SK-N-SH treated with all-trans-retinoic acid at 6 μM for 48 hours (cell line): Measurements from ENCODE around the gene B2M.
"Not testable (repeated sequence)": the region's sequence is repeated elsewhere in the genome, so short reads cannot be mapped to it uniquely, and the experiment has no call there.

Experiments
- ATAC-seq: fragments of 200-7000 bp; cut with Tn5 transposase; 3 replicates; pipeline ENCODE4 v1.9.1; 2020; ENCODE audit warnings: mild to moderate bottlenecking, moderate library complexity
- ARNTL ChIP-seq: fragments of 450-650 bp; formaldehyde crosslinking; IDR thresholded peaks from 2 replicates; pipeline ENCODE4 v1.5.0; 2020; ENCODE audit warnings: low read depth, mild to moderate bottlenecking, moderate library complexity, borderline replicate concordance
- CSDC2 ChIP-seq: fragments of 250-450 bp; sonication (Bioruptor Pico); IDR thresholded peaks from 2 replicates; pipeline ENCODE4 v1.5.0; 2020; ENCODE audit warnings: mild to moderate bottlenecking, moderate library complexity
- ESRRG ChIP-seq: fragments of 250-450 bp; sonication (Bioruptor Pico); IDR thresholded peaks from 2 replicates; pipeline ENCODE4 v1.6.1; 2021; ENCODE audit warnings: mild to moderate bottlenecking
- GLIS3 ChIP-seq: fragments of 250-450 bp; sonication (Bioruptor Pico); IDR thresholded peaks from 2 replicates; pipeline ENCODE4 v1.5.0; 2020; ENCODE audit warnings: mild to moderate bottlenecking, moderate library complexity
- ISL1 ChIP-seq: fragments of 250-450 bp; sonication (Bioruptor Pico); IDR thresholded peaks from 2 replicates; pipeline ENCODE4 v2.1.2; 2022; ENCODE audit warnings: mild to moderate bottlenecking, moderate library complexity
- OSR1 ChIP-seq: fragments of 250-450 bp; sonication (Bioruptor Pico); IDR thresholded peaks from 2 replicates; pipeline ENCODE4 v1.8.0; 2022; ENCODE audit warnings: moderate library complexity, mild to moderate bottlenecking, inconsistent platforms
- PPARA ChIP-seq: fragments of 250-450 bp; sonication (Bioruptor Pico); IDR thresholded peaks from 2 replicates; pipeline ENCODE4 v1.5.0; 2020; ENCODE audit warnings: mild to moderate bottlenecking, borderline replicate concordance
- RARB ChIP-seq: fragments of 250-450 bp; sonication (Bioruptor Pico); IDR thresholded peaks from 2 replicates; pipeline ENCODE4 v1.8.0; 2021; ENCODE audit warnings: mild to moderate bottlenecking, moderate library complexity
- SNAI2 ChIP-seq: fragments of 250-450 bp; sonication (Bioruptor Pico); IDR thresholded peaks from 2 replicates; pipeline ENCODE4 v1.5.0; 2020; ENCODE audit warnings: mild to moderate bottlenecking, moderate library complexity
- TCF4 ChIP-seq: fragments of 250-450 bp; sonication (Bioruptor Pico); IDR thresholded peaks from 2 replicates; pipeline ENCODE4 v1.8.0; 2021; ENCODE audit warnings: mild to moderate bottlenecking, moderate library complexity, borderline replicate concordance
- TOX ChIP-seq: fragments of 250-450 bp; sonication (Bioruptor Pico); IDR thresholded peaks from 2 replicates; pipeline ENCODE4 v1.8.0; 2021; ENCODE audit warnings: mild to moderate bottlenecking, moderate library complexity, borderline replicate concordance
- ZC3H10 ChIP-seq: fragments of 250-450 bp; sonication (Bioruptor Pico); IDR thresholded peaks from 2 replicates; pipeline ENCODE4 v1.5.1; 2021; ENCODE audit warnings: mild to moderate bottlenecking, moderate library complexity
- ZFP3 ChIP-seq: fragments of 250-450 bp; sonication (Bioruptor Pico); IDR thresholded peaks from 2 replicates; pipeline ENCODE4 v1.5.0; 2020; ENCODE audit warnings: mild to moderate bottlenecking, moderate library complexity
- ZFP30 ChIP-seq: fragments of 450-650 bp; formaldehyde crosslinking; IDR thresholded peaks from 2 replicates; pipeline ENCODE4 v1.5.0; 2022; ENCODE audit warnings: mild to moderate bottlenecking, moderate library complexity
- ZNF565 ChIP-seq: fragments of 450-650 bp; formaldehyde crosslinking; conservative IDR thresholded peaks from 2 replicates; pipeline ENCODE4 v1.5.0; 2020; ENCODE audit warnings: low read depth, mild to moderate bottlenecking, moderate library complexity
- ZNF70 ChIP-seq: fragments of 450-650 bp; formaldehyde crosslinking; IDR thresholded peaks from 2 replicates; pipeline ENCODE4 v1.5.0; 2020; ENCODE audit warnings: mild to moderate bottlenecking, moderate library complexity
- ZNF8 ChIP-seq: fragments of 450-650 bp; formaldehyde crosslinking; IDR thresholded peaks from 2 replicates; pipeline ENCODE4 v1.5.0; 2020; ENCODE audit warnings: mild to moderate bottlenecking, moderate library complexity
- TF ChIP-seq, protein P1 (sequence below): fragments of 250-450 bp; sonication (Bioruptor Pico); IDR thresholded peaks from 2 replicates; pipeline ENCODE4 v1.5.0; 2020; ENCODE audit warnings: mild to moderate bottlenecking, moderate library complexity
- TF ChIP-seq, protein P2 (sequence below): fragments of 250-450 bp; sonication (Bioruptor Pico); IDR thresholded peaks from 2 replicates; pipeline ENCODE4 v1.5.1; 2020; ENCODE audit warnings: low read depth, mild to moderate bottlenecking, moderate library complexity
- TF ChIP-seq, protein P3 (sequence below): fragments of 250-450 bp; sonication (Bioruptor Pico); IDR thresholded peaks from 2 replicates; pipeline ENCODE4 v1.8.0; 2021; ENCODE audit warnings: low read depth, mild to moderate bottlenecking, moderate library complexity, borderline replicate concordance
- TF ChIP-seq, protein P4 (sequence below): fragments of 250-450 bp; sonication (Bioruptor Pico); IDR thresholded peaks from 2 replicates; pipeline ENCODE4 v1.5.1; 2021; ENCODE audit warnings: mild to moderate bottlenecking, moderate library complexity
- TF ChIP-seq, protein P5 (sequence below): fragments of 250-450 bp; sonication (Bioruptor Pico); IDR thresholded peaks from 2 replicates; pipeline ENCODE4 v1.8.0; 2020; ENCODE audit warnings: mild to moderate bottlenecking, moderate library complexity, borderline replicate concordance

The B2M gene

DNA sequence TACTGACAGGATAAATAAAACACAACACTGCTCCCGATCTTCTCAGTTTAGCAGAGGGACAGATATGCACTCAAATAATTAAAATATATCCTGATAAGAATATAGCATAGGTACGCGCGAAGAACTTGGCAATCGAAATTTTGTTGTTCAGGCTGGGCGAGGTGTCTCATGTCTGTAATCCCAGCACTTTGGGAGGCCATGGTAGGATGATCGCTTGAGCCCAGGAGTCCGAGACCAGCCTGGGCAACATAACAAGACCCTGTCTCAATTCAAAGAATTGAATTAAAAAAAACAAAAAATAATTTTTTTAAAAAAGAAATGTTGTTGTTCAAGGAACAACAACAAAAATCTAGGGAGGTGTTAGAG lies 7.6 kb downstream of the B2M start:
- no peak for TF ChIP-seq ZC3H10 (CRISPR knock-in tag)
- no peak for TF ChIP-seq ARNTL (CRISPR knock-in tag)
- TF ChIP-seq ISL1 = no peak
- no peak for TF ChIP-seq ZFP30 (CRISPR knock-in tag)
- TF ChIP-seq PPARA (CRISPR knock-in tag) = no peak
- TF ChIP-seq, protein P1, sequence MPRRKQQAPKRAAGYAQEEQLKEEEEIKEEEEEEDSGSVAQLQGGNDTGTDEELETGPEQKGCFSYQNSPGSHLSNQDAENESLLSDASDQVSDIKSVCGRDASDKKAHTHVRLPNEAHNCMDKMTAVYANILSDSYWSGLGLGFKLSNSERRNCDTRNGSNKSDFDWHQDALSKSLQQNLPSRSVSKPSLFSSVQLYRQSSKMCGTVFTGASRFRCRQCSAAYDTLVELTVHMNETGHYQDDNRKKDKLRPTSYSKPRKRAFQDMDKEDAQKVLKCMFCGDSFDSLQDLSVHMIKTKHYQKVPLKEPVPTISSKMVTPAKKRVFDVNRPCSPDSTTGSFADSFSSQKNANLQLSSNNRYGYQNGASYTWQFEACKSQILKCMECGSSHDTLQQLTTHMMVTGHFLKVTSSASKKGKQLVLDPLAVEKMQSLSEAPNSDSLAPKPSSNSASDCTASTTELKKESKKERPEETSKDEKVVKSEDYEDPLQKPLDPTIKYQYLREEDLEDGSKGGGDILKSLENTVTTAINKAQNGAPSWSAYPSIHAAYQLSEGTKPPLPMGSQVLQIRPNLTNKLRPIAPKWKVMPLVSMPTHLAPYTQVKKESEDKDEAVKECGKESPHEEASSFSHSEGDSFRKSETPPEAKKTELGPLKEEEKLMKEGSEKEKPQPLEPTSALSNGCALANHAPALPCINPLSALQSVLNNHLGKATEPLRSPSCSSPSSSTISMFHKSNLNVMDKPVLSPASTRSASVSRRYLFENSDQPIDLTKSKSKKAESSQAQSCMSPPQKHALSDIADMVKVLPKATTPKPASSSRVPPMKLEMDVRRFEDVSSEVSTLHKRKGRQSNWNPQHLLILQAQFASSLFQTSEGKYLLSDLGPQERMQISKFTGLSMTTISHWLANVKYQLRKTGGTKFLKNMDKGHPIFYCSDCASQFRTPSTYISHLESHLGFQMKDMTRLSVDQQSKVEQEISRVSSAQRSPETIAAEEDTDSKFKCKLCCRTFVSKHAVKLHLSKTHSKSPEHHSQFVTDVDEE (CRISPR knock-in tag) = no peak
- no peak for TF ChIP-seq ZNF565
- TF ChIP-seq ESRRG (CRISPR knock-in tag) = no peak
- TF ChIP-seq, protein P2, sequence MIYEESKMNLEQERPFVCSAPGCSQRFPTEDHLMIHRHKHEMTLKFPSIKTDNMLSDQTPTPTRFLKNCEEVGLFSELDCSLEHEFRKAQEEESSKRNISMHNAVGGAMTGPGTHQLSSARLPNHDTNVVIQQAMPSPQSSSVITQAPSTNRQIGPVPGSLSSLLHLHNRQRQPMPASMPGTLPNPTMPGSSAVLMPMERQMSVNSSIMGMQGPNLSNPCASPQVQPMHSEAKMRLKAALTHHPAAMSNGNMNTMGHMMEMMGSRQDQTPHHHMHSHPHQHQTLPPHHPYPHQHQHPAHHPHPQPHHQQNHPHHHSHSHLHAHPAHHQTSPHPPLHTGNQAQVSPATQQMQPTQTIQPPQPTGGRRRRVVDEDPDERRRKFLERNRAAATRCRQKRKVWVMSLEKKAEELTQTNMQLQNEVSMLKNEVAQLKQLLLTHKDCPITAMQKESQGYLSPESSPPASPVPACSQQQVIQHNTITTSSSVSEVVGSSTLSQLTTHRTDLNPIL (CRISPR knock-in tag) = no peak
- TF ChIP-seq, protein P3, sequence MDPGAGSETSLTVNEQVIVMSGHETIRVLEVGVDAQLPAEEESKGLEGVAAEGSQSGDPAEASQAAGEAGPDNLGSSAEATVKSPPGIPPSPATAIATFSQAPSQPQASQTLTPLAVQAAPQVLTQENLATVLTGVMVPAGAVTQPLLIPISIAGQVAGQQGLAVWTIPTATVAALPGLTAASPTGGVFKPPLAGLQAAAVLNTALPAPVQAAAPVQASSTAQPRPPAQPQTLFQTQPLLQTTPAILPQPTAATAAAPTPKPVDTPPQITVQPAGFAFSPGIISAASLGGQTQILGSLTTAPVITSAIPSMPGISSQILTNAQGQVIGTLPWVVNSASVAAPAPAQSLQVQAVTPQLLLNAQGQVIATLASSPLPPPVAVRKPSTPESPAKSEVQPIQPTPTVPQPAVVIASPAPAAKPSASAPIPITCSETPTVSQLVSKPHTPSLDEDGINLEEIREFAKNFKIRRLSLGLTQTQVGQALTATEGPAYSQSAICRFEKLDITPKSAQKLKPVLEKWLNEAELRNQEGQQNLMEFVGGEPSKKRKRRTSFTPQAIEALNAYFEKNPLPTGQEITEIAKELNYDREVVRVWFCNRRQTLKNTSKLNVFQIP = no peak
- TF ChIP-seq GLIS3 (CRISPR knock-in tag) = no peak
- TF ChIP-seq TOX (CRISPR knock-in tag) = no peak
- no peak for TF ChIP-seq ZNF70 (CRISPR knock-in tag)
- TF ChIP-seq SNAI2 (CRISPR knock-in tag) = no peak
- TF ChIP-seq CSDC2 (CRISPR knock-in tag) = no peak
- TF ChIP-seq, protein P4, sequence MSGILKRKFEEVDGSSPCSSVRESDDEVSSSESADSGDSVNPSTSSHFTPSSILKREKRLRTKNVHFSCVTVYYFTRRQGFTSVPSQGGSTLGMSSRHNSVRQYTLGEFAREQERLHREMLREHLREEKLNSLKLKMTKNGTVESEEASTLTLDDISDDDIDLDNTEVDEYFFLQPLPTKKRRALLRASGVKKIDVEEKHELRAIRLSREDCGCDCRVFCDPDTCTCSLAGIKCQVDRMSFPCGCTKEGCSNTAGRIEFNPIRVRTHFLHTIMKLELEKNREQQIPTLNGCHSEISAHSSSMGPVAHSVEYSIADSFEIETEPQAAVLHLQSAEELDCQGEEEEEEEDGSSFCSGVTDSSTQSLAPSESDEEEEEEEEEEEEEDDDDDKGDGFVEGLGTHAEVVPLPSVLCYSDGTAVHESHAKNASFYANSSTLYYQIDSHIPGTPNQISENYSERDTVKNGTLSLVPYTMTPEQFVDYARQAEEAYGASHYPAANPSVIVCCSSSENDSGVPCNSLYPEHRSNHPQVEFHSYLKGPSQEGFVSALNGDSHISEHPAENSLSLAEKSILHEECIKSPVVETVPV (CRISPR knock-in tag) = no peak
- no peak for TF ChIP-seq TCF4
- no peak for TF ChIP-seq ZFP3 (CRISPR knock-in tag)
- no peak for TF ChIP-seq OSR1 (CRISPR knock-in tag)
- no peak for TF ChIP-seq RARB
- ATAC-seq = no peak

DNA sequence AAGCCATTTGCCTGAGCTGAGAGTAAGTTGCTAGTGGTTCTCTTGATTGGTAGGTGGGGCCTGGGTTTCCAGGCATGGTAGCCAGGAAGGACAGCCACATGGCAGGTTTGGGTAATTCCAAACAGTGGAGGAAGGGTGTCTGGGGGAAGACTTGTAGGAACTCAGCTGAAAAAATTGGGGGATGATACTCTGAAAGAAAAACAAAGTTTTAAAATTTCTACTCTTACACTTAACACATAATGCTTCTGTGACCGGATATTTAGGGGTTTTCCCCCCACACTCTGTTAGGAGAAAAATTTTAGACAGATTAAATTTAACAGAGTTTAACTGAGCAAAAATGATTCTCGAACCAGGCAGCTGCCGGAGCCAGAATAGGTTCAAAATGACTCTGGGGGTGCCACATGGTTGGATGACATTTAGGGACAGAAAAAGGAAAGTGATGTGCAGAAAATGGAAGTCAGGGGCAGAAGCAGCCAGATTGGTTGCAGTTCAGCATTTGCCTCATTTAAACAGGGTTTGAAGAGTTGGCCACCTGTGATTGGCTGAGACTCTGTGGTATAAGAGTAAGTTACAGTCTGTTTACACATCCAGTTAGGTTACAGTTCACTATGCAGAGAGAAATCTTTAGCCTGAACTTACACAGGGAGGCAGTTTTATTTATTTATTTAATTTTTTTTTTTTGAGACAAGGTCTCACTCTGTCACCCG lies 8.1 kb downstream of the B2M start:
- no peak for TF ChIP-seq TOX (CRISPR knock-in tag)
- TF ChIP-seq, protein P5, sequence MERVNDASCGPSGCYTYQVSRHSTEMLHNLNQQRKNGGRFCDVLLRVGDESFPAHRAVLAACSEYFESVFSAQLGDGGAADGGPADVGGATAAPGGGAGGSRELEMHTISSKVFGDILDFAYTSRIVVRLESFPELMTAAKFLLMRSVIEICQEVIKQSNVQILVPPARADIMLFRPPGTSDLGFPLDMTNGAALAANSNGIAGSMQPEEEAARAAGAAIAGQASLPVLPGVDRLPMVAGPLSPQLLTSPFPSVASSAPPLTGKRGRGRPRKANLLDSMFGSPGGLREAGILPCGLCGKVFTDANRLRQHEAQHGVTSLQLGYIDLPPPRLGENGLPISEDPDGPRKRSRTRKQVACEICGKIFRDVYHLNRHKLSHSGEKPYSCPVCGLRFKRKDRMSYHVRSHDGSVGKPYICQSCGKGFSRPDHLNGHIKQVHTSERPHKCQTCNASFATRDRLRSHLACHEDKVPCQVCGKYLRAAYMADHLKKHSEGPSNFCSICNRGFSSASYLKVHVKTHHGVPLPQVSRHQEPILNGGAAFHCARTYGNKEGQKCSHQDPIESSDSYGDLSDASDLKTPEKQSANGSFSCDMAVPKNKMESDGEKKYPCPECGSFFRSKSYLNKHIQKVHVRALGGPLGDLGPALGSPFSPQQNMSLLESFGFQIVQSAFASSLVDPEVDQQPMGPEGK (CRISPR knock-in tag) = no peak
- TF ChIP-seq ZNF8 (CRISPR knock-in tag) = no peak
- TF ChIP-seq PPARA (CRISPR knock-in tag) = no peak
- TF ChIP-seq, protein P2 (CRISPR knock-in tag) = no peak
- TF ChIP-seq OSR1 (CRISPR knock-in tag) = no peak
- TF ChIP-seq, protein P1 (CRISPR knock-in tag) = no peak
- TF ChIP-seq ZNF70 (CRISPR knock-in tag) = no peak
- peak; percentile 56 for ATAC-seq

DNA sequence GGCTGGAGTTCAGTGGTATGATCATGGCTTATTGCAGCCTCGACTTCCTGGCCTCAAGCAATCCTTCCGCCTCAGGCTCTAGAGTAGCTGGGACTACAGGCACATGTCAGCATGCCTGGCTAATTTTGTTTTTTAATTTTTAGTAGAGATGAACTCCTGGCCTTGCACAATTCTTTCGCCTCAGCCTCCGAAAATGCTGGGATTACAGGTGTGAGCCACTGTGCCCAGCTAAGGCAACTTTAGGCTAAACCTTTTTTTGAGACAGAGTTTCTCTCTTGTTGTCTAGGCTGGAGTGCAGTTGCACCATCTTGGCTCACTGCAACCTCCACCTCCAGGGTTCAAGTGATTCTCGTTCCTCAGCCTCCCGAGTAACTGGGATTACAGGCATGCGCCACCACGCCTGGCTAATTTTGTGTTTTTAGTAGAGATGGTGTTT lies 8.7 kb downstream of the B2M start:
- ATAC-seq = not testable (repeated sequence)
